PC-3 (cell line): Measurements from ENCODE around the gene PLLP. TPM values are rescaled to one million over a fixed set of nuclear protein-coding genes. Genes with fewer than 3 reads are reported as not detected.

ENCODE experiments used
- ATAC-seq: fragments of 200-7000 bp; cut with Tn5 transposase; 2 replicates; pipeline ENCODE4 v1.9.1; 2020; ENCODE audit warnings: mild to moderate bottlenecking, moderate library complexity
- BruUV-seq: library from RNA; stranded (reverse); fragments of 400-500 nt; replicated peaks from 2 replicates; lab custom pipeline; 2021; lab: Mats Ljungman, UMichigan
- CTCF ChIA-PET: fragments of 300-600 bp; sonication (Branson Sonifier 250); formaldehyde crosslinking; loops from one replicate; lab custom pipeline; 2022; ENCODE audit warnings: antibody characterized with exemption; lab: Charles Lee
- POLR2A ChIA-PET: fragments of 300-600 bp; sonication (Branson Sonifier 250); formaldehyde crosslinking; loops from one replicate; lab custom pipeline; 2022; ENCODE audit warnings: antibody characterized with exemption; ENCODE audit not compliant: unreplicated experiment; lab: Charles Lee
- DNase-seq: peaks from one replicate; pipeline ENCODE4 v3.0.0-alpha.2; 2015
- H2AFZ ChIP-seq: fragments of 300-600 bp; sonication (generic); 2 replicates; pipeline ENCODE4 v1.6.0; 2016; ENCODE audit warnings: antibody characterized with exemption, low read length
- H3F3A ChIP-seq: fragments of 300-600 bp; sonication (generic); one replicate; pipeline ENCODE4 v1.6.0; 2017; ENCODE audit warnings: antibody characterized with exemption, low read length, control low read depth, mild to moderate bottlenecking; ENCODE audit not compliant: unreplicated experiment
- H3K27ac ChIP-seq: fragments of 300-600 bp; sonication (generic); 2 replicates; pipeline ENCODE4 v1.5.1; 2016; ENCODE audit warnings: mild to moderate bottlenecking, low read length
- H3K27me3 ChIP-seq: fragments of 300-600 bp; sonication (generic); 2 replicates; pipeline ENCODE4 v1.6.1; 2016; ENCODE audit warnings: low read length, mixed read lengths
- H3K36me3 ChIP-seq: fragments of 300-600 bp; sonication (generic); 2 replicates; pipeline ENCODE4 v1.6.1; 2016; ENCODE audit warnings: low read depth, mixed run types, low read length, mixed read lengths
- H3K4me1 ChIP-seq: fragments of 300-600 bp; sonication (generic); 2 replicates; pipeline ENCODE4 v1.5.1; 2016; ENCODE audit warnings: low read length; ENCODE audit not compliant: insufficient read depth
- H3K4me2 ChIP-seq: fragments of 300-600 bp; sonication (generic); 2 replicates; pipeline ENCODE4 v1.6.0; 2016; ENCODE audit warnings: low read length
- H3K4me3 ChIP-seq: fragments of 300-600 bp; sonication (generic); 2 replicates; pipeline ENCODE4 v1.5.1; 2016; ENCODE audit warnings: mild to moderate bottlenecking, low read length, mixed read lengths
- H3K79me2 ChIP-seq: fragments of 300-600 bp; sonication (generic); 2 replicates; pipeline ENCODE4 v1.6.1; 2017; ENCODE audit warnings: low read length, mixed read lengths
- H3K9ac ChIP-seq: fragments of 300-600 bp; sonication (generic); 2 replicates; pipeline ENCODE4 v1.6.0; 2016; ENCODE audit warnings: mild to moderate bottlenecking, low read length
- H3K9me2 ChIP-seq: fragments of 300-600 bp; sonication (generic); replicated peaks from 2 replicates; pipeline ENCODE4 v1.6.1; 2016; ENCODE audit warnings: mixed run types, low read length, mixed read lengths
- H3K9me3 ChIP-seq: fragments of 300-600 bp; sonication (generic); 2 replicates; pipeline ENCODE4 v1.6.1; 2016; ENCODE audit warnings: low read length, mixed read lengths
- H4K20me1 ChIP-seq: fragments of 300-600 bp; sonication (generic); 2 replicates; pipeline ENCODE4 v1.6.1; 2016; ENCODE audit warnings: low read length, mixed read lengths
- EZH2 ChIP-seq: fragments of 300-600 bp; sonication (generic); IDR thresholded peaks from one replicate; pipeline ENCODE4 v1.6.1; 2017; ENCODE audit warnings: antibody characterized with exemption, mild to moderate bottlenecking, low read length; ENCODE audit not compliant: unreplicated experiment
- EZH2phosphoT487 ChIP-seq: fragments of 300-600 bp; sonication (generic); IDR thresholded peaks from 2 replicates; pipeline ENCODE4 v1.6.1; 2018; ENCODE audit warnings: mild to moderate bottlenecking, antibody characterized with exemption, low read length, borderline replicate concordance
- intact Hi-C: fragments of 100-400 bp; cut with micrococcal nuclease; formaldehyde crosslinking; loops from 2 replicates; pipeline ENCODE4 v1.9.0; 2023
- total RNA-seq: library from RNA; depleted of rRNA; stranded (reverse); fragments of >200 nt; gene quantifications from 2 replicates; pipeline ENCODE4 v1.2.3, GENCODE V29; 2014
- TF ChIP-seq, protein P1 (sequence below): fragments of 300-600 bp; sonication (generic); conservative IDR thresholded peaks from 2 replicates; pipeline ENCODE4 v1.5.1; 2017; ENCODE audit warnings: antibody characterized with exemption, low read depth, mild to moderate bottlenecking, low read length

The PLLP gene
- total RNA-seq, 1 experiment from 2014 or later, result 1.6 TPM

DNA sequence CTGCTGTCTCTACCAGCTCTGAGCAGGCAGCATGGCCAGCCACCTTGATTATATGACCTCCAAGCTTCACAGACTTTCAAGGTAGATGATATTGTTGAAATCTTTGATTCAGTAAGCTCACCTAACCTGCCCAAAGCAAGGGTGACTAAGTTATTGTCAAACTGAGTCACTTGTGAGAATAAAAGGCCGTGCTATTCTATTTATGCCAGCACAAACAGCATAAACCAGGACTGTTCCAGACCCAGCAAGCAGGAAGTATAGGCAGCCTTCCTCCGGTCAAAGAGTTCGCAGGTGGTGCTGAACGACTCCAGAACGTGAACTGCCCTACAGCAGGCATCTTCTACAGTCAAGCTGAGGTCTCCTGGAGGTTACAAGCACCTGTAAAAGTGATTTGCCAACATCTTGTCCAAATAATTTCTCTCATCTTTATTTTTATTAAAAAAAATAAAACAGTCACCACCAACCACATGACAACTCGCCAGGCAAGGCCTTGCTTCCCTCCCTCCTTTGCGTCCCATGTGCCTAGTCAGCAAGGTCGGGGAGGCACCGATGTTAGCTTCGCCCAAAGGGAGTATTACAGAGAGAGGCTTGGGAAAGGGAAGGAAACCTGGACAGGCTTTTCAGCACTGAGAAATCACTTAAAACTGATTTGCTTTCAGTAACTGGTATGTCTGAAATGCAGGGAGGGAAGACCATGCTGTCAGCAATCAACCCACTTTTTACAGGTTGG is 28.6 kb downstream of the PLLP start:
- no peaks in the 10 kb centered on the region for H3K9me3 ChIP-seq
- no peaks in the 10 kb centered on the region for H3K79me2 ChIP-seq
- H3K27me3 ChIP-seq, result no peaks in the 10 kb centered on the region
- no peaks in the 10 kb centered on the region for H4K20me1 ChIP-seq
- POLR2A ChIA-PET, result interaction anchor here (0.7 kb wide), 1 partner anchor 335 kb away, joined by 6 read pairs; no protein-coding TSS in a partner anchor
- TF ChIP-seq EZH2, result no peak
- TF ChIP-seq, protein P1, sequence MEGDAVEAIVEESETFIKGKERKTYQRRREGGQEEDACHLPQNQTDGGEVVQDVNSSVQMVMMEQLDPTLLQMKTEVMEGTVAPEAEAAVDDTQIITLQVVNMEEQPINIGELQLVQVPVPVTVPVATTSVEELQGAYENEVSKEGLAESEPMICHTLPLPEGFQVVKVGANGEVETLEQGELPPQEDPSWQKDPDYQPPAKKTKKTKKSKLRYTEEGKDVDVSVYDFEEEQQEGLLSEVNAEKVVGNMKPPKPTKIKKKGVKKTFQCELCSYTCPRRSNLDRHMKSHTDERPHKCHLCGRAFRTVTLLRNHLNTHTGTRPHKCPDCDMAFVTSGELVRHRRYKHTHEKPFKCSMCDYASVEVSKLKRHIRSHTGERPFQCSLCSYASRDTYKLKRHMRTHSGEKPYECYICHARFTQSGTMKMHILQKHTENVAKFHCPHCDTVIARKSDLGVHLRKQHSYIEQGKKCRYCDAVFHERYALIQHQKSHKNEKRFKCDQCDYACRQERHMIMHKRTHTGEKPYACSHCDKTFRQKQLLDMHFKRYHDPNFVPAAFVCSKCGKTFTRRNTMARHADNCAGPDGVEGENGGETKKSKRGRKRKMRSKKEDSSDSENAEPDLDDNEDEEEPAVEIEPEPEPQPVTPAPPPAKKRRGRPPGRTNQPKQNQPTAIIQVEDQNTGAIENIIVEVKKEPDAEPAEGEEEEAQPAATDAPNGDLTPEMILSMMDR, result no peak
- no peak for TF ChIP-seq EZH2phosphoT487
- BruUV-seq, result no TSS peak
- H3K4me2 ChIP-seq, result no peak overlapping the region; the same call in 1 of the 2 replicates
- H3K9ac ChIP-seq, result no peak overlapping the region
- H3F3A ChIP-seq, result no peaks in the 10 kb centered on the region
- intact Hi-C loops, result no loop called here
- no peak overlapping the region; the same call in 1 of the 2 replicates for H2AFZ ChIP-seq
- H3K4me1 ChIP-seq, result peaks cover 26% of the 10 kb centered on the region
- H3K9me2 ChIP-seq, result no peaks in the 10 kb centered on the region
- no peak overlapping the region for H3K4me3 ChIP-seq
- ATAC-seq (peak; percentile 75), DNase-seq (peak; percentile 83)
- H3K27ac ChIP-seq, result peak overlapping the region; percentile 36
- peaks cover 8% of the 10 kb centered on the region for H3K36me3 ChIP-seq
- CTCF ChIA-PET, result no interaction called here

DNA sequence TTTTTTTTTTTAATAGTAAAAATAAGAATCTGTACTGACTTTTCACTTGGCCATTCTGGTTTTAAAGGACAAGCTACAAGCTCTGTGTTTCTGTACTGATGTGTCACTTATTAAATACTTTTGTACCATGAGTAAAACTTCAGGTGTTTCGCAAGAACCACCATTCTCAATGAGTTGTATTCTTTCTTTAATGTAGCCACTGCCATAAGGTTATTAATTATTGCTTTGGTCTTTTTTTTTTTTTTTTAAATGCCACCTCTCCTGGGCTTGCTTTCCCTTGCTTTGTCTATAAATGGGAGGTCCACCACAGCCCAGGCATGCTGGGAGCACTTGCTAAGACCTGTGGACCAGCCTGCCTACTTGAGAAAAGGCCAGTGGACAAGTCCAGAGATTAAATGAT is 31.0 kb downstream of the PLLP start:
- H3K79me2 ChIP-seq, result no peaks in the 10 kb centered on the region
- no peaks in the 10 kb centered on the region for H3K27me3 ChIP-seq
- peaks cover 16% of the 10 kb centered on the region for H3K4me1 ChIP-seq
- no peaks in the 10 kb centered on the region for H4K20me1 ChIP-seq
- no peaks in the 10 kb centered on the region for H3F3A ChIP-seq
- DNase-seq (peak; percentile 31), ATAC-seq (no peak)
- no TSS peak for BruUV-seq
- TF ChIP-seq EZH2, result no peak
- no peak for TF ChIP-seq EZH2phosphoT487
- TF ChIP-seq, protein P1, result no peak
- POLR2A ChIA-PET, result no interaction called here
- H3K9ac ChIP-seq, result no peak overlapping the region
- intact Hi-C loops, result no loop called here
- H3K9me2 ChIP-seq, result no peaks in the 10 kb centered on the region
- no peak overlapping the region for H3K4me3 ChIP-seq
- CTCF ChIA-PET, result no interaction called here
- peaks cover 10% of the 10 kb centered on the region for H3K36me3 ChIP-seq
- no peak overlapping the region for H2AFZ ChIP-seq
- no peak overlapping the region for H3K27ac ChIP-seq
- no peak overlapping the region for H3K4me2 ChIP-seq
- no peaks in the 10 kb centered on the region for H3K9me3 ChIP-seq

- Histone ChIP-seq H3K4me2 (no peak overlapping the region), H3K9me3 (no peaks in the 10 kb centered on the region), H3K79me2 (no peaks in the 10 kb centered on the region), H3K36me3 (peaks cover 10% of the 10 kb centered on the region), H4K20me1 (no peaks in the 10 kb centered on the region), H3K9me2 (no peaks in the 10 kb centered on the region), H3K4me1 (peaks cover 16% of the 10 kb centered on the region), H3F3A (no peaks in the 10 kb centered on the region), H2AFZ (no peak overlapping the region), H3K9ac (no peak overlapping the region), H3K4me3 (no peak overlapping the region), H3K27ac (no peak overlapping the region), H3K27me3 (no peaks in the 10 kb centered on the region)
- intact Hi-C loops, result no loop called here
- BruUV-seq, result no TSS peak
- no peak for DNase-seq
- ChIA-PET POLR2A (no interaction called here), CTCF (no interaction called here)
- no peak for TF ChIP-seq EZH2
- TF ChIP-seq, protein P1, result no peak
- no peak for TF ChIP-seq EZH2phosphoT487
- ATAC-seq, result no peak
Observed at GRCh38 chr16:57252148-57252721, 32.2 kb downstream of the PLLP start.
